Muscle layer of colon (tissue), 2 donors: Measurements from ENCODE around the gene UBQLN1.
A peak's percentile ranks its signal among the peaks of the same experiment; 100 is the strongest.
"Not testable (repeated sequence)": the region's sequence is repeated elsewhere in the genome, so short reads cannot be mapped to it uniquely, and the experiment has no call there.

Source experiments
- H3K27ac ChIP-seq: one replicate; pipeline ENCODE4 v1.7.0; 2013; ENCODE audit warnings: low read depth, mild to moderate bottlenecking, low read length, moderate library complexity
- H3K27me3 ChIP-seq, 2 donors: one replicate each; pipeline ENCODE4 v1.7.0; 2013; ENCODE audit warnings: low read length in 2 of 2, mild to moderate bottlenecking in 2 of 2; ENCODE audit not compliant: insufficient read depth in 2 of 2, control insufficient read depth in 1 of 2
- H3K36me3 ChIP-seq: one replicate; pipeline ENCODE4 v1.7.0; 2013; ENCODE audit warnings: mild to moderate bottlenecking, low read length; ENCODE audit not compliant: insufficient read depth
- H3K4me1 ChIP-seq: one replicate; pipeline ENCODE4 v1.7.0; 2013; ENCODE audit warnings: mild to moderate bottlenecking, low read length; ENCODE audit not compliant: insufficient read depth
- H3K4me3 ChIP-seq, 2 donors: one replicate each; pipeline ENCODE4 v1.7.0; 2013; ENCODE audit warnings: low read length in 2 of 2, low read depth in 1 of 2, mild to moderate bottlenecking in 1 of 2, moderate library complexity in 1 of 2
- H3K9ac ChIP-seq: one replicate; pipeline ENCODE4 v1.7.0; 2013; ENCODE audit warnings: low read length
- H3K9me3 ChIP-seq: one replicate; pipeline ENCODE4 v1.7.0; 2013; ENCODE audit warnings: mild to moderate bottlenecking, low read length
- donor health status: abdominal sarcoma.
- donor health status: Adenocarcinoma of cecum.

Gene UBQLN1

GRCh38 chr9:83629433-83630104 lies 78.2 kb downstream of the UBQLN1 start:
- Histone ChIP-seq H3K4me3 (no peak overlapping the region), H3K27me3 (no peaks in the 10 kb centered on the region), H3K36me3 (no peaks in the 10 kb centered on the region), H3K27ac (no peak overlapping the region), H3K9me3 (no peaks in the 10 kb centered on the region), H3K4me1 (no peaks in the 10 kb centered on the region), H3K9ac (no peak overlapping the region)

GRCh38 chr9:83628540-83628939 lies 79.2 kb downstream of the UBQLN1 start:
- H3K9ac ChIP-seq: no peak overlapping the region
- H3K27ac ChIP-seq: no peak overlapping the region

DNA sequence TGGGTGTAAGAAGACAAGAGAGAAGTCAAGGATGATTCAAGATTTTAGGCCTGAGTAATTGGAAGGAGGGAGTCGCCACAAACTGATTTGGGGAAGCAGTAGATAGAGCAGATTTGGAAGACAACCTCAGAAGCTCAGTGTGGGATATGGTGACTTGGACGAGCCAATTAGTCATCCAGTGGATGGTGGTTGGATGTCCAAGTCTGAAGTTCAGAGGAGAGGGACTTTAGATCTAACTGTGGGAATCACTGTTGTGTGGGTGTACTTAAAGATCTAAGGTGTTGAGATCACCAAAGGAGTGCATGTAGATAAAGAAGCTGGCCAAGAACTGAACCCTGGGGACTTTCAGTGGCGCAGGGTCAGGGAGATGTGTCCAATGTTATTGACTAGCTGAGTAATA lies 82.6 kb downstream of the UBQLN1 start:
- H3K36me3 ChIP-seq: no peaks in the 10 kb centered on the region
- no peak overlapping the region for H3K4me3 ChIP-seq
- no peaks in the 10 kb centered on the region for H3K9me3 ChIP-seq
- no peak overlapping the region for H3K9ac ChIP-seq
- peaks cover 8% of the 10 kb centered on the region for H3K4me1 ChIP-seq
- H3K27ac ChIP-seq: no peak overlapping the region
- no peaks in the 10 kb centered on the region for H3K27me3 ChIP-seq

More at GRCh38 chr9:83628540-83628939, 79.2 kb downstream of the UBQLN1 start:
- H3K36me3 ChIP-seq: no peaks in the 10 kb centered on the region
- no peaks in the 10 kb centered on the region for H3K9me3 ChIP-seq
- H3K4me1 ChIP-seq: peaks cover 7% of the 10 kb centered on the region
- no peaks in the 10 kb centered on the region for H3K27me3 ChIP-seq
- H3K4me3 ChIP-seq: no peak overlapping the region

GRCh38 chr9:83623679-83624076 lies 84.1 kb downstream of the UBQLN1 start:
- Histone ChIP-seq H3K9me3 (no peaks in the 10 kb centered on the region), H3K27me3 (no peaks in the 10 kb centered on the region), H3K36me3 (no peaks in the 10 kb centered on the region), H3K9ac (peak overlapping the region; percentile 60), H3K4me3 (peak overlapping the region; percentile 50 to 63), H3K4me1 (peaks cover 8% of the 10 kb centered on the region), H3K27ac (peak overlapping the region; percentile 76)

GRCh38 chr9:83622939-83623678 lies 84.6 kb downstream of the UBQLN1 start, which contains the start of gene IDNK:
Gene IDNK, plus strand, starts transcription at chr9:83623143. Its CDS starts 29 bp downstream, at chr9:83623172.
- peak within 1 kb of the TSS; percentile 60 for H3K9ac ChIP-seq
- H3K27ac ChIP-seq: peak within 1 kb of the TSS; percentile 76
- no peaks in the 10 kb centered on the region for H3K36me3 ChIP-seq
- no peaks in the 10 kb centered on the region for H3K27me3 ChIP-seq
- peak within 1 kb of the TSS; percentile 50 to 63 for H3K4me3 ChIP-seq
- no peaks in the 10 kb centered on the region for H3K9me3 ChIP-seq
- peaks cover 8% of the 10 kb centered on the region for H3K4me1 ChIP-seq

GRCh38 chr9:83622433-83622938 lies 85.3 kb downstream of the UBQLN1 start:
- no peaks in the 10 kb centered on the region for H3K27me3 ChIP-seq
- H3K4me3 ChIP-seq: peak overlapping the region; percentile 50 to 63
- H3K9me3 ChIP-seq: no peaks in the 10 kb centered on the region
- peak overlapping the region; percentile 76 for H3K27ac ChIP-seq
- no peaks in the 10 kb centered on the region for H3K36me3 ChIP-seq
- peak overlapping the region; percentile 13 for H3K9ac ChIP-seq
- peaks cover 8% of the 10 kb centered on the region for H3K4me1 ChIP-seq

GRCh38 chr9:83620841-83621636 lies 86.7 kb downstream of the UBQLN1 start:
- no peak overlapping the region for H3K27ac ChIP-seq
- H3K36me3 ChIP-seq: no peaks in the 10 kb centered on the region
- peaks cover 8% of the 10 kb centered on the region for H3K4me1 ChIP-seq
- H3K9me3 ChIP-seq: no peaks in the 10 kb centered on the region
- H3K9ac ChIP-seq: no peak overlapping the region
- no peak overlapping the region for H3K4me3 ChIP-seq
- no peaks in the 10 kb centered on the region for H3K27me3 ChIP-seq

DNA sequence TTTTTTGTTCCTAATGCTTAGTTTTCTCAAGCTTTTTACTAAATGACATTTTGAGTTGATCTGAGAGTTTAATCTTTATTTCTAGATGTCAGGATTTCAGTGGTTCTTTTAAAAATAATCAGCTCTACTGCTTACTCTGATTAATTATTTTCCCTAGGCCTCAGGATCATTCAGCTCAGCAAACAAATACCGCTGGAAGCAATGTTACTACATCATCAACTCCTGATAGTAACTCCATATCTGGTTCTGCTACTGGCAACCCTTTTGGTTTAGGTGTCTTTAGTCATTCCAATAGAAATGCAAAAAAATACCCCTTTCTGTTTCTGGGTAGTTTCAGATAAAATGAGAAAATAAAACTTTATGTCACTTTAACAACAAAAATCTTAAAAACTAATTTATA lies 90.5 kb downstream of the UBQLN1 start:
- no peaks in the 10 kb centered on the region for H3K36me3 ChIP-seq
- H3K27me3 ChIP-seq: no peaks in the 10 kb centered on the region
- no peak overlapping the region for H3K9ac ChIP-seq
- no peaks in the 10 kb centered on the region for H3K4me1 ChIP-seq
- no peak overlapping the region for H3K4me3 ChIP-seq
- H3K9me3 ChIP-seq: no peaks in the 10 kb centered on the region
- H3K27ac ChIP-seq: no peak overlapping the region

GRCh38 chr9:83613298-83613697 lies 94.5 kb downstream of the UBQLN1 start:
- H3K9ac ChIP-seq, H3K27me3 ChIP-seq, H3K36me3 ChIP-seq, H3K4me1 ChIP-seq, H3K27ac ChIP-seq, H3K9me3 ChIP-seq, H3K4me3 ChIP-seq: not testable (repeated sequence)
